GM21447 (cell line): ENCODE results near the gene CES2.
A peak's percentile ranks its signal among the peaks of the same experiment; 100 is the strongest.
"Not testable (repeated sequence)": the region's sequence is repeated elsewhere in the genome, so short reads cannot be mapped to it uniquely, and the experiment has no call there.

Experiments used
- ATAC-seq: cut with Tn5 transposase; IDR thresholded peaks from one replicate; pipeline ENCODE4 v1.9.1; 2021; ENCODE audit not compliant: unreplicated experiment

Gene CES2

DNA sequence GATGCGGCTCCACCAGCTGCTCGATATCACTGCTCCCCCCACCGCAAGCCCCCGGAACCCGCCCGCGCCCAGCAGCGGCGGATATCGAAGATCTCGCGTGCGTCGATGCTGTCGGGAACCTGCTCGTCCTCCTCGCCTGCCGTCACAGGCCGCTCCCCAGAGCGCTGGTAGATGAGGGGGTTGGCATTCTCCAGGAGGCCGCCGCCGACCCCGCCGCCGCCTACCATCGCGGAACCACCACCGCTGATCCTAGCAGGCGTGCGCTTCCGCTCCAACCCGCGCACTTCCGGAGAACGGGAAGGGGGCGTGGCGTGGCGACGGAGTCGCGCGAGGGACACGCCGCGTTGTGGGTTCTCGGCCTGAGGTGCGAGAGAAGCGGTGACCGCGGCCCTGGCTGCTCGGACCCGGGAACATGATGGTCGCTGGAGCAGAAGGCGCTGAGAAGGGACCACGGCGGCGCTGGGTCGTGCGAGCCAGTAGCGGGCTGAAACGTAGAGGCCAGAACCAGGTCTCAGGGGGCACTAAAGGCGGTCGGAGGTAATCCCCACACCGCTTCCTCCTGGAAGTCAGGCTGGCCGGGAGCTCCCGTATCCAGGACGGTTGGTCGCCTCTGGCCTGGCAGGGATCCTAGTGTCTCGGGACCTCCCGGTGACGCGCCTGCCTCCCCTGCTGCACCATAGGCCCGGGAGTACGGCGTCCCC, 1.0 kb upstream of the CES2 start, which contains the start of gene CIAO2B:
CIAO2B (minus strand) TSS at position 265 of the 701 bp plus-strand sequence; CDS start at position 227, 38 bp downstream.
- peak; percentile 66 for ATAC-seq

DNA sequence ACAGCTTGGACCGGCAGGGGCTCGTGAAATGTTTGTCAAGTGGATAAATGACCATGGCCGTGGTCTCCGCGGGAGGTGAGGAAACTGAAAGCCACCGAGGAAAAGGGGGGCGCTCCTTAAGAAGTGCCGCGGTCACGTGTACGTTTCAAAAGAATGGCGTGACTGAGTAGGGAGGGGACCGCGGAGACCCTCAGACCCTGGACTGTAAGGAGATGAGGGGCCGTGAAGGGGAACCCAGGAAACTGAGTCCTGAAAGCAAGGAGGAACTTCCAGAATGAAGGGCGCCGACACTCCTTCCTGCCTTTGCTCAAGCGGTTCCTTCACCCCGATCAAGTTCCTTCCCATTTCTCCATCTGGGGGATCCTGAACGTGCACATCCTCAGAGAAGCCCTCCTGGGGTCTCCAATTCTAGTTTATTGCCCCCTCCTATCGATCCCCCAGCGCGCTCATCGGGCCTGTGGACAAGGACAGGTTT, 440 bp upstream of the CES2 start:
- ATAC-seq: peak; percentile 14

DNA sequence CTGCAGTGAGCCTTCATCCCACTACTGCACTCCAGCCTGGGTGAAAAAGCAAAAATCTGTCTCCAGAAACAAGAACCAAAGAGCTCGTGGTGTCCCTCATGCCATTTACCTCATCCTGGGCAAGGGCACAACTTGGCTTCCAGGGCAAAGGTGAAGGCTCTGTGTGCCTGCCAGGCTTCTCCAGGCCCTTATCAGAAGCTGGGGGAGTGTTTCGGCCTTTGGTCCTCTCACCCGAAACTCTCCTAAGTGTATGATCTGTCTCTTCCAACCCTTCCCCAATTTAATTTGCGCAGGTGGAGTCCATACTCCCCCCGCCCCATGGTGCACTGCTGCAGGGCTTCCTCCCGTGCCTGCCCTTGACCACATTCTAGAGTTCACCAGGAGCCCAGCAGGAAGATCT, 1.1 kb downstream of the CES2 start:
- no peak for ATAC-seq

DNA sequence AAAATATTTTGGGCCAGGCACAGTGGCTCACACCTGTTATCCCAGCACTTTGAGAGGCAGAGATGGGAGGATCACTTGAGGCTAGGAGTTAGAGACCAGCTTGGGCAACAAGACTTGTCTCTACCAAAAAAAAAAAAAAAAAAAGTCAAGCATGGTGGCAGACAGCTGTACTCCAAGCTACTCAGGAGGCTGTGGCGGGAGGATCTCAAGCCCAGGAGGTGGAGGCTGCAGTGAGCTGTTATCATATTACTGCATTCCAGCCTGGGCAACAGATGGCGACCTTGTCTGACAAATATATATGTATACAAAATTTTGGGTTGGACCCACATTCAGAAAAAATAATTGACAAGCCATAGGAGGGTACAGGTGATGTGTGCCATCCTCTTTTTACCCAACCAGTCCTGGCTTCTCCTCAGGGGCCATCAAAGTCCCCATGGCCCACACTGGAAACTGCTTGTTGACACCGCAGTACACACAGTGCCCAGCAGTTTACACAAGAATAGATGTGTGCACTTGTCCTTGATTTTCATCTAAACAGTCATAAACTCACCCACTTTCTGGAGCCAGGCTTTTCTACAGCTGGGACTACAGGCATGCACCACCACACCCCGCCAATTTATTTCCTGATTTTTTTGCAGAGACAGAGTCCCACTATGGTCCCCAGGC, 1.7 kb downstream of the CES2 start:
- no peak for ATAC-seq

DNA sequence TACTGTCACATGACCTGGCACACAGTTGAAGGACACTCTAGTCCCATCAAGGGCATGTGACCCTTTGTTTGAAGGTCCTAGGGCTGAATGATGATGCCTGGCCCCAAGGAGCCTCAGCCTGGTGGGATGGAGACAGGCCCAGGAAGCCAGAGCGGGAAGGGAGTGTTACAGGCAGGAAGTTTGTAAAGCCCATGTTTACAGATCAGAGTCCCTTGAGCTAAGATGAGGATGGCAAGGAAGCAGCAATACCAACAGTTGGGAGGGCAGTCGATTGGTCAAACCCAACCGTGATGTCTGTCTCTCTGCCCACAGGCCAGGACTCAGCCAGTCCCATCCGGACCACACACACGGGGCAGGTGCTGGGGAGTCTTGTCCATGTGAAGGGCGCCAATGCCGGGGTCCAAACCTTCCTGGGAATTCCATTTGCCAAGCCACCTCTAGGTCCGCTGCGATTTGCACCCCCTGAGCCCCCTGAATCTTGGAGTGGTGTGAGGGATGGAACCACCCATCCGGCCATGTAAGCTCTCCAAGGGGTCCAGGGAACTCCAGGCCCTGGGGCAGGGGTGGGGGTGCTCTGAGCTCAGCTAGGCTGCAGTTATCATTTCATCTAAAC, 2.5 kb downstream of the CES2 start:
- no peak for ATAC-seq

DNA sequence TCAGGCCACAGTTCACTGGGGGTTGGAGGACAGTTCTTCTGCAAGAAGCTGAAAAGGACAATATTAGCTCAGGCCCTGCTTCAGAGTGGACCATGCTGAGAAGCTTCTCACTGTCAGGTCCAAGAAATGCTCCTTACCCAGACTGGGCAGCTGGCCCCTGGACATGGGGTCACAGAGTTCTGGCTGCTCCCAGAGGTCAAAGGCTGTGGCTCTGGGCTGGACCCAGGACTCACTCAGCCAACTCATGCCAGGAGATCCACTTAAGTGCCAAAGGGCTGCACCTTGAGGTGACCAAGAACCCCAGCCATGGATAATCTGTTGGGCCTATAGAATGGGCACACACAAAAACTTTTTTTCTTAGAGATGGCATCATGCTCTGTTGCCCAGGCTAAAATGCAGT, 4.0 kb downstream of the CES2 start:
- no peak for ATAC-seq

DNA sequence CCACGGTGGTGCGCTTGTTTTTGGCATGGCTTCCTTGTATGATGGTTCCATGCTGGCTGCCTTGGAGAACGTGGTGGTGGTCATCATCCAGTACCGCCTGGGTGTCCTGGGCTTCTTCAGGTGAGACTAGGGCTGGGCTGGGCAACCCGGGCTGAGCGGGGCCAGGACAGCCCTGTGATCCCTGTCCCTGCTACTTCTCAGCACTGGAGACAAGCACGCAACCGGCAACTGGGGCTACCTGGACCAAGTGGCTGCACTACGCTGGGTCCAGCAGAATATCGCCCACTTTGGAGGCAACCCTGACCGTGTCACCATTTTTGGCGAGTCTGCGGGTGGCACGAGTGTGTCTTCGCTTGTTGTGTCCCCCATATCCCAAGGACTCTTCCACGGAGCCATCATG, 4.9 kb downstream of the CES2 start:
- ATAC-seq: no peak

DNA sequence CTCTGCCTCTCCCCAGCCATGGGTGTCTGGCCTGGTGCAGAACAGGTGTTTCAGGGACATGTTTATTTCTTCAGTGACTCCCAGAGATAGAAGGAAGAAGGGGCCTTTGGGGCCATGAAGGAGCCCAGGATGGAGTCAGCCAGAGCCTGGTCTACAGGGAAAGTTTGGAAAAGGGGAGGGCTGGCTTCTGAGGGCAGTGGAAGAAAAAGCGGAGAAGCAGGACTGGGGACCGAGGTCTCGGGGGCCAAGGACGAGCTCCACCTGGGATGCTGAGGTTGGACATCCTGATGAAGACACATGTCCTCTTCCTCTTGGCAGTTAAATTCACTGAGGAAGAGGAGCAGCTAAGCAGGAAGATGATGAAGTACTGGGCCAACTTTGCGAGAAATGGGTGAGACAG, 7.7 kb downstream of the CES2 start:
- ATAC-seq: no peak

DNA sequence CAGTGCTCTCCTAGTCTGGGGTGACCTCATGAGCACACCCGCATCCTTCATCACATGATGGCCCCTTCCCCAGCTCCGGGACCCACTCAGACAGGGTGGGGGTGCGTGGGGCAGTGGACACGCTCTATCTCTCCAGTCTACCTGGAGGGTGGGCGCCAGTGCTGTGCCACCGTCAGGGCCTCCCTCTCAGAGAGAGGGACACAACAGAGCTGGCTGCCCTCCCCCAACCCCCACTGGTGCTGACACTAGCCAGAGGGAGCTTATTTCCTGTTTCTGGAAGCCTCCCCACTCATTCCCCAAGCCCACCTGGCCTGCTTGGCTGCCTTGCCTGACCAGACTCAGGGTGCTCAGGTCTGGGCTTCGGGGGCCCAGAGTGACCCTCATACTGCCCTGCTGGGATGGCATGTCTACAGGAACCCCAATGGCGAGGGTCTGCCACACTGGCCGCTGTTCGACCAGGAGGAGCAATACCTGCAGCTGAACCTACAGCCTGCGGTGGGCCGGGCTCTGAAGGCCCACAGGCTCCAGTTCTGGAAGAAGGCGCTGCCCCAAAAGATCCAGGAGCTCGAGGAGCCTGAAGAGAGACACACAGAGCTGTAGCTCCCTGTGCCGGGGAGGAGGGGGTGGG, 8.2 kb downstream of the CES2 start:
- no peak for ATAC-seq

DNA sequence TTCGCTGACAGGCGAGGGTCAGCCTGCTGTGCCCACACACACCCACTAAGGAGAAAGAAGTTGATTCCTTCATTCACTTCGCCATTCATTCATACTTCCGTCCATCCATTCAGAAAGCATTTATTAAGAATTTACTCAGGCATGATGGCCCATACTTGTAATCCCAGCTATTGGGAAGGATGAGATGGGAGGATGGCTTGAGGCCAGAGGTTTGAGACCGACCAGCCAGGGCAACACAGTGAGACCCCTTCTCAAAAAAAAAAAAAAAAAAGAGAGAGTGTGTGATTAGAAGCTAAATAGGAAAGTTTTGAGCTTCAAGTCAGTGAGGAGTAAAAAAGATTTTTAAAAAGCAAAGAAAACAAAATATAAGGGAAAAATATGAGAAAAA, 8.7 kb downstream of the CES2 start:
- no peak for ATAC-seq

DNA sequence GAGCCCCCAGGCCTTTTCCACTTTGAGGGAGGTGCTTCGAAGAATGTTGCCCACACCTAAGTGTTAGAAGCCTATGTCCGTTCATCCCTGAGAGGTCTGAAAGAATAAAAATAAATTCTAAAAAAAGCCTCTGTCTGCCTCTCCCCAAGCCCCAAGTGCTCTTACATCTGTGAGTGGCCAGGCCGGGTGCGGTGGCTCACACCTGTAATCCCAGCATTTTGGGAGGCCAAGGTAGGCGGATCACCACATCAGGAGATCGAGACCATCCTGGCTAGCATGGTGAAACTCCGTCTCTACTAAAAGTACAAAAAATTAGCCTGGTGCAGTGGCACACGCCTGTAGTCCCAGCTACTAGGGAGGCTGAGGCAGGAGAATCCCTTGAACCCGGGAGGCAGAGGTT, 9.7 kb downstream of the CES2 start:
- ATAC-seq: not testable (repeated sequence)

DNA sequence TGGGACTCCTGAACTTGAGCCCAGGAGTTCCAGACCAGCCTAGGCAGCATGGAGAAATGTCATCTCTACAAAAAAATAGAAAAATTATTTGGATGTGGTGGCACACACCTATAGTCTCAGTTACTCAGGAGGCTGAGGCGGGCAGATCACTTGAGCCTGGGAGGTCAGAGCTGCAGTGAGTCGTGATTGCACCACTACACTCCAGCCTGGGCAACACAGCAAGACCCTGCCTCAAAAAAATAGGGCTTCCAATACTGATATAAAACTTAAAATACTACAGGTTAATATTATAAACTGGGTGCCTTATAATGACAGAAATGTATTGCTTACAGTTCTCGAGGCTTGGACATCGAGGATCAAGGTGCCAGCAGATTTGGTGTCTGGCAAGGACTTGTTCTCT, 10.6 kb downstream of the CES2 start:
- ATAC-seq: no peak

DNA sequence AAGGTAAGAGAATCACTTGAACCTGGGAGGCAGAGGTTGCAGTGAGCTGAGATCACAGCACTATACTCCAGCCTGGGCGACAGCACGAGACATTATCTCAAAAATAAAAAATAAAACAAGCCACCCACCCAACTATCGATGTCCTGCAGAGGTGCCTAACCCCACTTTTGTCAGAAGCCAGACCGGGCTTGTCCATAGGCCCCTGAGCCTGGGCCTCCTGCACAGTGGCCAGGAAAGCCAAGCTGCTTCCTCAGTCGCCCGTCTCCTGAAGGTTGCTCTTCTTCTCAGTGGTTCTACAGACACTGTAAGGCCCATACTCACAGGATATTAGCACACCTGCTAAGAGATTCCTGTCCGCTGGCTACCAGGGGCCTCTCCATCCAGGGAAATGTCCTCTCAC, 11.2 kb downstream of the CES2 start:
- no peak for ATAC-seq

DNA sequence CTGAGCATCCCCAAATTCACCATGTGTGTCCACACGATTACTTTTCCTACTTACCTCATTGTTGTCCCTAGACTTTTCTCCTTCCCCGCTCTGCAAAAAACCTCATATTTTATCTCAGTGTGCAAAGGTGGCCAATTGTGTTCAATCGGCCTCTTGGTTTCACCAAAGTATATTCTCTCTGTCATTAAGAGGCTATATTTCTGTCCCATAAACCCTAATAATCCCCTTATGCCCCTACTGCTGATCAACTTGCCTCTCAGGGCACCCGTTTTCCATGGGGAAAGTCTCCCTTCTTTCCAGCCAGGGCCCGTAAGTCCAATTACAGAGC, 11.6 kb downstream of the CES2 start:
- ATAC-seq: no peak

DNA sequence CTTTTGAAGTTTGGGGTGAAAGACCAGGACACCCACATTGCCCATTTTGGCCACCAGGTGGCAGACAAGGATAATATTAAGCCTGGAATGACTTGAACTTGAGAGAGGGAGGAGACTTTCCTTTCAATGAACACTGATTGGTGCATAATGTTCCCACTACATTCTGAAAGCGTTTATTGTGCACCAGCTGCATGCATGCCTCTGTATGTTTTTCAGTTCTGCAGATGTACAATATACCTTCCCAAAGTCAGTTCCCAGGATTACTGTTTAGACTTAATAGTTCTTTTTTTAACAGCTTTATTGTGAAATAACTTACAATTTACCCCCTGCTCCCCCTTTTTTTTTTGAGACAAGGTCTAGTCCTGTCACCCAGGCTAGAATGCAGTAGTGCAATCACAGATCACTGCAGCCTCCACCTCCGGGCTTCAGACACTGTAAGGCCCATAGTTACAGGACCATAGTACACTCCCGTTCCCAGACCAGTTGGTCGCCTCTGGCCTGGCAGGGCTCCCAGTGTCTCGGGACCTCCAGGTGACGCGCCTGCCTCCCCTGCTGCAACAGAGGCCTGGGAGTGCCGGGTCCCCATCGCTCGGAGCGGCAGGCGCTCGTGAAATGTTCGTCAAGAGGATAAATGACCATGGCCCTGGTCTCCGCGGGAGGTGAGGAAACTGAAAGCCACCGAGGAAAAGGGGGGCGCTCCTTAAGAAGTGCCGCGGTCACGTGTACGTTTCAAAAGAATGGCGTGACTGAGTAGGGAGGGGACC, 12.2 kb downstream of the CES2 start:
- ATAC-seq: peak; percentile 55

DNA sequence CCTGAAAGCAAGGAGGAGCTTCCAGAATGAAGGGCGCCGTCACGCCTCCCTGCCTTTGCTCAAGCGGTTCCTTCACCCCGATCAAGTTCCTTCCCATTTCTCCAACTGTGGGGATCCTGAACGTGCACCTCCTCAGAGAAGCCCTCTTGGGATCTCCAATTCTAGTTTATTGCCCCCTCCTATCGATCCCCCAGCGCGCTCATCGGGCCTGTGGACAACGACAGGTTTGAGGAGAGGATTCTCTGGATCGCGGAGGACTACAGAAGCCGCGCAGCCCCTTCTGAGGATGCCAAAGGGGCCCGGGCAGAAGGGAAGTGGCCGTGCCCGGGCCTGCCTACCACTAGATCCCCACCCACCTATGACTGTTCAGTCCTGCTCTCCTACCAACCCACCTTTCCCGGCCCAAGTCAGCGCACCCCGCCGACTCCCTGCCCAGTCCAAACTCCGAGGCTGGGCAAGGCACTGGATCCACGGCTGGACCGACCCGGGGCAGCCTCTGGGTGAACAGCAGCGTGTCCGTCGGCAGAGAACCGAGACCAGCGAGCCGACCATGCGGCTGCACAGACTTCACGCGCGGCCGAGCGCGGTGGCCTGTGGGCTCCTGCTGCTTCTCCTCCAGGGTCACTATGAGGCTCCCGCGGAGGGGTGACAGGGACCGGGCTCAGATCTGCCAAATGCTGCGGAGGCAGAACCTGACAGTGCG, 13.0 kb downstream of the CES2 start:
- ATAC-seq: no peak

DNA sequence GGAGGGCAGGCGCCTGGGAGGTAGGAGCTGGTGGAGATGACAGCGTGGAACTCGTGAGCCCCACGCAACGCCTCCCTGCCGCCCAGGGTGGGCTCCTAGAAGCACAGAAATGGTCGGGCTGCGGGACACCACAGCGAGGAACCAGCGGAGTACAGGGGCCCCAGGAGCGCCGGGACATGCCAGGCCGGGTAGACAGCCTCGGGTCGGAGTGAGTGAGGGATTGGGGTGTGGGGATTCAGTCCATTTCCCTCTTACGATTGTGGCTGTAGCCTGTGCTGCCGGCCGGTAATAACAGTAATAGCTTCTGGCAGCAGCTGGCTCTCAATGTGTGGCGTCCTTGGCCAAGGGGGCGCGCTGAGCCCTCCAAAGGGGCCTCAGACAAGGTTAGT, 13.5 kb downstream of the CES2 start:
- no peak for ATAC-seq

DNA sequence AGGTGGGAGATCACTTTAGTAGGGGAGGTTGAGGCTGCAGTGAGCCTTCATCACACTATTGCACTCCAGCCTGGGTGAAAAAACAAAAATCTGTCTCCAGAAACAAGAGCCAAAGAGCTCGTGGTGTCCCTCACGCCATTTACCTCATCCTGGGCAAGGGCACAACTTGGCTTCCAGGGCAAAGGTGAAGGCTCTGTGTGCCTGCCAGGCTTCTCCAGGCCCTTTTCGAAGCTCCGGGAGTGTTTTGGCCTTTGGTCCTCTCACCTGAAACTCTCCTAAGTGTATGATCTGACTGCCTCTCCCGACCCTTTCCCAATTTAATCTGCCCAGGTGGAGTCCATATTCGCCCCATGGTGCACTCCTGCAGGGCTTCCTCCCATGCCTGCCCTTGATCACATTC, 14.2 kb downstream of the CES2 start:
- no peak for ATAC-seq

DNA sequence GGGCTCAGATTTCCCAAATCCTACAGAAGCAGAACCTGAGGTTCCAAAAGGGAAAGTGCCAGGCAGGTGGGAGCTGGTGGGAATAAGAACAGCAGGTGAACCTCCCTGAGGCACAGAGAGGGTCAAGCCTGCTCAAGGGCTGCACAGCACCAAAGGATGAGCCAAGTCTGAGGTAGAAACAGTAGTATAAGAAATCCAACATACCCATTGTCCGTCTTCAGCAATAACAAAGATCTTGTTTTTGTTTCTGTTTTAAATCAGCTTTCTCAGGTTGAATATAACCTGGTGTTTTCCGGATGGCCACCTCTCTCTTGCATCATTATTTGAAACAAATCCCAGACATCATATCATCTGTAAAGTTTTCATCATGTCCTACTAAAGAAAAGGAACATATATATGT, 15.1 kb downstream of the CES2 start:
- ATAC-seq: no peak

DNA sequence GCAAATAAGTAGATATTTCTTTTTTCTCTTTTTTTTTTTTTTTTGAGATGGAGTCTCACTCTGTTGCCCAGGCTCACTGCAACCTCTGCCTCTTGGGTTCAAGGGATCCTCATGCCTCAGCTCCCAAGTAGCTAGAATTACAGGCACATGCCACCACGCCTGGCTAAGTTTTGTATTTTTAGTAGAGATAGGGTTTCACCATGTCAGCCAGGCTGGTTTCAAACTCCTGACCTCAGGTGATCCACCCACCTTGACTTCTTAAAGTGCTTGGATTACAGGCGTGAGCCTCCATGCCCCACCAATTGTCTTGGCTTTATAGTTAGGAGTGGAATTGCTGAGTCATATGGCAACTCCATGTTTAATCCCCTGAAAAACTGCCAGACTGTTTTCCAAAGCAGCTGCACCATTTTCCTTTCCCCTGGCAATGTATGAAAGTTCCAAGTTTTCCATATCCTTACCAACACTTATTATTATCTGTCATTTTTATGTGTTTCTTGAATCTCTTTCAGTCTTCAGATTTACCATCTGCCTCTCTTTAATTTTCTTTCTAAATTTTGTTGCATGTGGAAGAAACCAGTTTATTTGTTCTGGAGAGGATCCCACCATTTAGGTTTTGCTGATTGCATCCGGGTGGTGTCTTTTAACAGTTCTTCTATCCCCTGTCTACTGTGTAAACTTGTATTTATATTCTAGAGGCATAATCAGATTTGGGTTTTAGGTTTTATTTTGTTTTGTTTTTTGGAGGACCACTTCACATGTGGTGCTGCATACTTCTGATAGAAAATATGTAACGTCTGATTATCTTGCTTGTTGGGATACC, 15.9 kb downstream of the CES2 start:
- ATAC-seq: no peak
